HepG2 (cell line): Measurements from ENCODE around the gene CCDC3.

Source experiments
- CTCF ChIP-seq: sonication (generic); formaldehyde crosslinking; IDR thresholded peaks from 2 replicates; pipeline ENCODE4 v1.5.0; 2020; ENCODE audit warnings: mild to moderate bottlenecking, missing genetic modification reagents, moderate library complexity
- NR2F6 ChIP-seq, 2 experiments: IDR thresholded peaks; 2 replicates each; pipeline ENCODE4 v1.6.1; 2016; ENCODE audit warnings: antibody characterized with exemption in 1 of 2, mild to moderate bottlenecking in 1 of 2
- TF ChIP-seq, protein P1 (sequence below), 2 experiments: sonication (generic) in 1 of 2; formaldehyde crosslinking in 1 of 2; IDR thresholded peaks; 2 replicates each; pipeline versions ENCODE4 v1.6.1 to v1.9.0; 2014 to 2022; ENCODE audit warnings: antibody characterized with exemption in 1 of 2, borderline replicate concordance in 1 of 2, inconsistent platforms in 1 of 2, low read depth in 1 of 2, missing genetic modification reagents in 1 of 2

DNA sequence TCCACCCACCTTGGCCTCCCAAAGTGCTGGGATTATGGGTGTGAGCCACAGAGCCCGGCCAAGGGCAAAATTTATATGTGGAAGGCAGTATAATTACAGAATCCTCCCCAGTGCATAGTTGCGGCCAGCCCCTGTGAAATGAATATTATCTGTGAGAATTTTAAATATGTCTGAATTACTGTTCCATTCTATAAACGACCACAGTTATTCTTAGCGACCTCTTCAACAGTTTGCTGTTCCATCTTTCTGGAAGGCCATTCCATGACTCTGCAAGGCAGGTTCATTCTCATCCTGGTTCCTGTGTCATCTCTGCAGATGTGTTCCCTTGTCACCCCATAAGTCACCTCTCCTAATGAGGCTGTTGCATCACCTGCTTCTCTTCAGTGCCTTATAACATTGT is 90.7 kb downstream of the CCDC3 start:
- no peak for TF ChIP-seq NR2F6 (IDR thresholded peaks at IDR 0.05)
- no peak for TF ChIP-seq NR2F6 (CRISPR knock-in tag; IDR thresholded peaks at IDR 0.05)
- no peak for TF ChIP-seq CTCF (CRISPR knock-in tag)
- TF ChIP-seq, protein P1, sequence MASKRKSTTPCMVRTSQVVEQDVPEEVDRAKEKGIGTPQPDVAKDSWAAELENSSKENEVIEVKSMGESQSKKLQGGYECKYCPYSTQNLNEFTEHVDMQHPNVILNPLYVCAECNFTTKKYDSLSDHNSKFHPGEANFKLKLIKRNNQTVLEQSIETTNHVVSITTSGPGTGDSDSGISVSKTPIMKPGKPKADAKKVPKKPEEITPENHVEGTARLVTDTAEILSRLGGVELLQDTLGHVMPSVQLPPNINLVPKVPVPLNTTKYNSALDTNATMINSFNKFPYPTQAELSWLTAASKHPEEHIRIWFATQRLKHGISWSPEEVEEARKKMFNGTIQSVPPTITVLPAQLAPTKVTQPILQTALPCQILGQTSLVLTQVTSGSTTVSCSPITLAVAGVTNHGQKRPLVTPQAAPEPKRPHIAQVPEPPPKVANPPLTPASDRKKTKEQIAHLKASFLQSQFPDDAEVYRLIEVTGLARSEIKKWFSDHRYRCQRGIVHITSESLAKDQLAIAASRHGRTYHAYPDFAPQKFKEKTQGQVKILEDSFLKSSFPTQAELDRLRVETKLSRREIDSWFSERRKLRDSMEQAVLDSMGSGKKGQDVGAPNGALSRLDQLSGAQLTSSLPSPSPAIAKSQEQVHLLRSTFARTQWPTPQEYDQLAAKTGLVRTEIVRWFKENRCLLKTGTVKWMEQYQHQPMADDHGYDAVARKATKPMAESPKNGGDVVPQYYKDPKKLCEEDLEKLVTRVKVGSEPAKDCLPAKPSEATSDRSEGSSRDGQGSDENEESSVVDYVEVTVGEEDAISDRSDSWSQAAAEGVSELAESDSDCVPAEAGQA (IDR thresholded peaks at IDR 0.05; ENCODE audit: low read depth), result no peak
- TF ChIP-seq, protein P1 (CRISPR knock-in tag; IDR thresholded peaks at IDR 0.05; ENCODE audit: borderline replicate concordance), result no peak
